IMR-90 (cell line): ENCODE results near the gene FLT4. TPM values are rescaled to one million over a fixed set of nuclear protein-coding genes. Genes with fewer than 3 reads are reported as not detected.
"Not testable (repeated sequence)": the region's sequence is repeated elsewhere in the genome, so short reads cannot be mapped to it uniquely, and the experiment has no call there.

Source experiments
- ATAC-seq: fragments of 200-7000 bp; cut with Tn5 transposase; 2 replicates; pipeline ENCODE4 v1.9.1; 2020; ENCODE audit warnings: low read depth, mild to moderate bottlenecking, moderate library complexity
- BruUV-seq: library from RNA; stranded (reverse); fragments of 400-500 nt; replicated peaks from 2 replicates; lab custom pipeline; 2021; lab: Mats Ljungman, UMichigan
- CTCF ChIA-PET: fragments of 300-600 bp; formaldehyde crosslinking; extraction: SDS; loops from one replicate; lab custom pipeline; 2021; ENCODE audit warnings: antibody characterized with exemption; lab: Yijun Ruan, JAX
- POLR2A ChIA-PET: fragments of 300-600 bp; sonication (Branson Sonifier 250); formaldehyde crosslinking; loops from one replicate; lab custom pipeline; 2022; ENCODE audit warnings: antibody characterized with exemption; ENCODE audit not compliant: unreplicated experiment; lab: Charles Lee
- DNase-seq: peaks from one replicate; pipeline ENCODE4 v3.0.0; 2013
- H2AFZ ChIP-seq: replicated peaks from 2 replicates; pipeline ENCODE3; 2013; ENCODE audit warnings: low read length, mild to moderate bottlenecking; ENCODE audit not compliant: poor library complexity
- H2AK5ac ChIP-seq: 2 replicates; pipeline ENCODE4 v1.6.1; 2013; ENCODE audit warnings: low read depth, low read length, inconsistent platforms
- H2AK9ac ChIP-seq: replicated peaks from 2 replicates; pipeline ENCODE3; 2013; ENCODE audit warnings: mild to moderate bottlenecking, low read depth, low read length, moderate library complexity; ENCODE audit not compliant: poor library complexity
- H2BK120ac ChIP-seq: 2 replicates; pipeline ENCODE4 v1.6.1; 2013; ENCODE audit warnings: low read depth, low read length, inconsistent platforms
- H2BK15ac ChIP-seq: 3 replicates; pipeline ENCODE4 v1.6.1; 2013; ENCODE audit warnings: low read depth, low read length, inconsistent platforms
- H2BK20ac ChIP-seq: 2 replicates; pipeline ENCODE4 v1.6.1; 2013; ENCODE audit warnings: low read depth, mild to moderate bottlenecking, inconsistent platforms, low read length, moderate library complexity
- H2BK5ac ChIP-seq: 2 replicates; pipeline ENCODE4 v1.6.1; 2013; ENCODE audit warnings: mild to moderate bottlenecking, low read depth, low read length, inconsistent platforms; ENCODE audit not compliant: poor library complexity, severe bottlenecking
- H3K14ac ChIP-seq: replicated peaks from 2 replicates; pipeline ENCODE4 v1.6.1; 2013; ENCODE audit warnings: low read depth, low read length, inconsistent platforms
- H3K18ac ChIP-seq: 2 replicates; pipeline ENCODE4 v1.6.1; 2013; ENCODE audit warnings: low read depth, low read length, control low read depth
- H3K23ac ChIP-seq: 2 replicates; pipeline ENCODE4 v1.6.1; 2013; ENCODE audit warnings: low read depth, low read length, inconsistent platforms
- H3K27ac ChIP-seq: 2 replicates; pipeline ENCODE4 v1.5.1; 2013; ENCODE audit warnings: mild to moderate bottlenecking, control low read depth, low read length; ENCODE audit not compliant: insufficient read depth
- H3K27me3 ChIP-seq: 2 replicates; pipeline ENCODE4 v1.6.1; 2013; ENCODE audit warnings: low read length; ENCODE audit not compliant: control insufficient read depth, insufficient read depth
- H3K36me3 ChIP-seq: 2 replicates; pipeline ENCODE4 v1.6.1; 2013; ENCODE audit warnings: low read length, mixed read lengths; ENCODE audit not compliant: control insufficient read depth, insufficient read depth
- H3K4ac ChIP-seq: 2 replicates; pipeline ENCODE4 v1.6.1; 2013; ENCODE audit warnings: low read depth, low read length, inconsistent platforms
- H3K4me1 ChIP-seq: 2 replicates; pipeline ENCODE4 v1.6.1; 2013; ENCODE audit warnings: low read length, mixed read lengths; ENCODE audit not compliant: control insufficient read depth, insufficient read depth
- H3K4me2 ChIP-seq: 2 replicates; pipeline ENCODE4 v1.6.1; 2013; ENCODE audit warnings: low read depth, mild to moderate bottlenecking, control low read depth, low read length, moderate library complexity
- H3K4me3 ChIP-seq: 2 replicates; pipeline ENCODE4 v1.5.1; 2013; ENCODE audit warnings: low read depth, mild to moderate bottlenecking, control low read depth, low read length, moderate library complexity; ENCODE audit not compliant: insufficient read depth
- H3K56ac ChIP-seq: 2 replicates; pipeline ENCODE4 v1.6.1; 2013; ENCODE audit warnings: low read length, inconsistent platforms; ENCODE audit not compliant: insufficient read depth; ENCODE audit errors: extremely low read depth
- H3K79me1 ChIP-seq, 2 experiments: 2 replicates each; pipeline ENCODE4 v1.6.1; 2013; ENCODE audit warnings: low read length in 2 of 2, inconsistent platforms in 1 of 2, low read depth in 1 of 2
- H3K9ac ChIP-seq: 2 replicates; pipeline ENCODE4 v1.6.1; 2013; ENCODE audit warnings: low read depth, low read length, control low read depth
- H3K9me1 ChIP-seq: 2 replicates; pipeline ENCODE4 v1.6.1; 2013; ENCODE audit warnings: low read length, inconsistent platforms; ENCODE audit not compliant: insufficient read depth
- H3K9me3 ChIP-seq: 2 replicates; pipeline ENCODE4 v1.6.1; 2013; ENCODE audit warnings: low read length; ENCODE audit not compliant: control insufficient read depth, insufficient read depth
- H4K20me1 ChIP-seq: 2 replicates; pipeline ENCODE4 v1.6.1; 2013; ENCODE audit warnings: low read length, inconsistent platforms; ENCODE audit not compliant: insufficient read depth
- H4K5ac ChIP-seq: 2 replicates; pipeline ENCODE4 v1.6.1; 2013; ENCODE audit warnings: mild to moderate bottlenecking, low read depth, low read length, control low read depth
- H4K8ac ChIP-seq, 2 experiments: 2 replicates each; pipeline ENCODE4 v1.6.1; 2013; ENCODE audit warnings: low read depth in 2 of 2, low read length in 2 of 2, control low read depth in 1 of 2, inconsistent platforms in 1 of 2
- H4K91ac ChIP-seq: 2 replicates; pipeline ENCODE4 v1.6.1; 2013; ENCODE audit warnings: low read depth, low read length, inconsistent platforms; ENCODE audit not compliant: insufficient read depth
- WGBS, 2 experiments: methylation state at CpG; one replicate each; pipeline versions ENCODE4 v1.1.5 to v1.1.7; 2013; ENCODE audit warnings: missing lambda C conversion rate in 2 of 2; ENCODE audit not compliant: insufficient read length in 1 of 2; ENCODE audit errors: extremely low coverage in 2 of 2; 5-methylcytosine and 5-hydroxymethylcytosine counted together
- dilution Hi-C: fragments of 300-500 bp; cut with HindIII; formaldehyde crosslinking; loops from one replicate; pipeline ENCODE4 v1.14.3; 2018; ENCODE audit warnings: low sequenced_read_pairs; ENCODE audit not compliant: unreplicated experiment
- in situ Hi-C: fragments of 300-500 bp; cut with MboI; formaldehyde crosslinking; loops from 3 replicates; pipeline ENCODE4 v1.14.3; 2019; ENCODE audit warnings: low sequenced_read_pairs, inconsistent platforms, mixed read lengths
- intact Hi-C: fragments of 100-400 bp; cut with micrococcal nuclease; formaldehyde crosslinking; loops from 2 replicates; pipeline ENCODE4 v1.10.0; 2022
- polyA plus RNA-seq, 3 experiments: library from polyadenylated mRNA; depleted of rRNA; stranded (reverse); fragments of >200 nt; gene quantifications; 2 replicates each; pipeline ENCODE4 v1.2.3, GENCODE V29; 2012; ENCODE audit warnings: low replicate concordance in 1 of 3
- total RNA-seq: library from RNA; depleted of rRNA; stranded (reverse); fragments of >200 nt; gene quantifications from 2 replicates; pipeline ENCODE4 v1.2.3, GENCODE V29; 2012

FLT4 gene
- total and polyA plus RNA-seq, 2 of the 4 experiments (the other 2 are of a cell fraction), result under 0.01 to 0.07 TPM

DNA sequence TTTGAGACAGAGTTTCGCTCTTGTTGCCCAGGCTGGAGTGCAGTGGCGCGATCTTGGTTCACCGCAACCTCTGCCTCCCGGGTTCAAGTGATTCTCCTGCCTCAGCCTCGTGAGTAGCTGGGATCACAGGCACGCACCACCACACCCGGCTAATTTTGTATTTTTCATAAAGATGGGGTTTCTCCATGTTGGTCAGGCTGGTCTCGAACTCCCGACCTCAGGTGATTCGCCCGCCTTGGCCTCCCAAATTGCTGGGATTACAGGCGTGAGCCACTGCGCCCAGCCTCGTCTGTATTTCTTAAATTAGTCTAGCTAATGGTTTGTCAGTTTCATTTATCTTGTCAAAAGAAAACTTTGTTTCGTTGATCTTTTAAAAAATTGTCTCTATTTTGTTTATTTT lies 5.8 kb upstream of the FLT4 start:
- H4K20me1 ChIP-seq, H3K56ac ChIP-seq, H2AK9ac ChIP-seq, H4K8ac ChIP-seq, intact Hi-C loops, DNase-seq, in situ Hi-C loops, H2BK120ac ChIP-seq, H3K4ac ChIP-seq, H3K4me3 ChIP-seq, POLR2A ChIA-PET, H2BK20ac ChIP-seq, H3K14ac ChIP-seq, H2BK15ac ChIP-seq, dilution Hi-C loops, H2AFZ ChIP-seq, H2BK5ac ChIP-seq, CTCF ChIA-PET, H4K5ac ChIP-seq, H4K91ac ChIP-seq, H3K18ac ChIP-seq, H3K4me1 ChIP-seq, H3K4me2 ChIP-seq, ATAC-seq, H3K9me3 ChIP-seq, H3K36me3 ChIP-seq, H3K27ac ChIP-seq, BruUV-seq, H3K9me1 ChIP-seq, H2AK5ac ChIP-seq, H3K79me1 ChIP-seq, H3K23ac ChIP-seq, H3K9ac ChIP-seq: not testable (repeated sequence)
- no CpG with 5 or more reads among the region's 16 CpGs for WGBS, 2 experiments
- H3K27me3 ChIP-seq, result peaks cover 11% of the 10 kb centered on the region
